ENCODE results near the gene SKAP1.
"Not testable (repeated sequence)": the region's sequence is repeated elsewhere in the genome, so short reads cannot be mapped to it uniquely, and the experiment has no call there.

Gene SKAP1

DNA sequence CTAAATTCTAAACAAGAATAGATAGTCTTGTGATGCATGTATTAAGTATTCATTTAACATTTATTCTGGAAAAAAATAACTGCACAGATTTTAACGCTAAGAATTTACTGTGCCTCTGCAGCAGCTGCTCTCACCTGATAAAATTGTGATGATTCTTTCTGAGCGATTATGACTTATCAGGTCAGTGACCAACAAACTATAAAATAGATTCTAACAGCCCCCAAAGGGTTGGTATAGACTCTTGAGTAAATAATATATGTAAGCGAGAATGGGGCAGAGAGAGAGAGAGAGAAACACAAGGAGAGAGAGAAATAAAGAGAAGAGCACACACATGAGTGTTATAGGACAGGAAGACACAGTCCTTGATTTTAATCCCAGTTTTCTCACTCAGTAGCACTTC is 178.1 kb downstream of the SKAP1 start:
- no peak overlapping the region for H3K27ac ChIP-seq
- TF ChIP-seq, protein P1, sequence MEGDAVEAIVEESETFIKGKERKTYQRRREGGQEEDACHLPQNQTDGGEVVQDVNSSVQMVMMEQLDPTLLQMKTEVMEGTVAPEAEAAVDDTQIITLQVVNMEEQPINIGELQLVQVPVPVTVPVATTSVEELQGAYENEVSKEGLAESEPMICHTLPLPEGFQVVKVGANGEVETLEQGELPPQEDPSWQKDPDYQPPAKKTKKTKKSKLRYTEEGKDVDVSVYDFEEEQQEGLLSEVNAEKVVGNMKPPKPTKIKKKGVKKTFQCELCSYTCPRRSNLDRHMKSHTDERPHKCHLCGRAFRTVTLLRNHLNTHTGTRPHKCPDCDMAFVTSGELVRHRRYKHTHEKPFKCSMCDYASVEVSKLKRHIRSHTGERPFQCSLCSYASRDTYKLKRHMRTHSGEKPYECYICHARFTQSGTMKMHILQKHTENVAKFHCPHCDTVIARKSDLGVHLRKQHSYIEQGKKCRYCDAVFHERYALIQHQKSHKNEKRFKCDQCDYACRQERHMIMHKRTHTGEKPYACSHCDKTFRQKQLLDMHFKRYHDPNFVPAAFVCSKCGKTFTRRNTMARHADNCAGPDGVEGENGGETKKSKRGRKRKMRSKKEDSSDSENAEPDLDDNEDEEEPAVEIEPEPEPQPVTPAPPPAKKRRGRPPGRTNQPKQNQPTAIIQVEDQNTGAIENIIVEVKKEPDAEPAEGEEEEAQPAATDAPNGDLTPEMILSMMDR (IDR thresholded peaks at IDR 0.05): no peak
- TF ChIP-seq ZFX (IDR thresholded peaks at IDR 0.05; ENCODE audit: borderline replicate concordance): no peak

DNA sequence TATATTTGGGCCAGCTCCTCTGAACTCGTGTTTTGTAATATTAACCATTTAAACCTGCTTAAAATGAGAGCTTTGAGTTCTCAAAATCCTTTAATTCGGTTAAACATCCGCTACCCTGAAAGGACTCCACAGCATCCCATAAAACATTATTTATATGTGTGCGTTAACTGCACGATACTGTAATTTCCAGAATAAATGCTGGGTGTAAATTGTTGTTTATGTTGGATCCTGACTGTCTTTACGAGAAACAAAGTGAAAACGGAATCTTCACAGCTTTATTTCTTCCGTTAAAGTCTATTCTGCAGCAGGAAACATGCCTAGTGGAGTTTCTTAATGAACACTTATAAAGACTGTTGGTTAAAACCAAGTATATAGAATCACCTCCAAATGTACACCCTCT is 179.1 kb downstream of the SKAP1 start:
- H3K27ac ChIP-seq: no peak overlapping the region

DNA sequence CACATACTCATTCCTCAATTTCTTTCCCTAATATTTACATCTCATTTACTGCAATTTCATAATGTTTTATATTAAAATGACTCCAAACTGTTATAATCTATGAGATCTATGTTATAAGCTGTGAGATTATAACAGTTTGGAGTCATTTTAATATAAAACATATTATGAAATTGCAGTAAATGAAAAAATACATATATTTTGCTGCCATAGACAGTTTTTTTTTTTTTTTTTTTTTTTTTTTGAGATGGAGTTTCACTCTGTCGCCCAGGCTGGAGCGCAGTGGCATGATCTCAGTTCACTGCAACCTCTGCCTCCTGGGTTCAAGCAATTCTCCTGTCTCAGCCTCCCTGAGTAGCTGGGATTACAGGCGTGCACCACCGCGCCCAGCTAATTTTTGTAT is 180.0 kb downstream of the SKAP1 start:
- H3K27ac ChIP-seq: not testable (repeated sequence)

More for the DNA sequence above, 179.1 kb downstream of the SKAP1 start:
- TF ChIP-seq ZFX (IDR thresholded peaks at IDR 0.05; ENCODE audit: borderline replicate concordance): no peak
- TF ChIP-seq, protein P1 (IDR thresholded peaks at IDR 0.05): no peak

DNA sequence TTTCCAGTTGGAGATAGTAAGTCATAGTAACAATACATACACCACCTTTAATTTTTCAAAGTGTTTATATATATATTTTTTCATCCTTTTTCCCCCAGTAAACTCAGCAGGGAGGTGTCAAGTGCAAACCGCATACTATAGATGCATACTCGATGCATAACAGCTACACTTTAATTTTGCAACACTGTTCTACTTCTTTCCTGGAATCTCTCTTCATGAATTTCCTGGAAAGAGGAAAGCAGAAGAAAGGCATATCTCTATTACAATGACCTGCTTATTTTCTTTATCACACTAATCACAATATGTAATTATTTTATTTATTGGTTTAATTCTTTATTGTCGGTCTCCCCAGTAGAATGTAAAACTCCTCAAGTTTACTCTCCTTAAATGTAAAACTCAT is 182.4 kb downstream of the SKAP1 start:
- no peak overlapping the region for H3K27ac ChIP-seq
- TF ChIP-seq, protein P1 (IDR thresholded peaks at IDR 0.05): no peak
- TF ChIP-seq ZFX (IDR thresholded peaks at IDR 0.05; ENCODE audit: borderline replicate concordance): no peak

DNA sequence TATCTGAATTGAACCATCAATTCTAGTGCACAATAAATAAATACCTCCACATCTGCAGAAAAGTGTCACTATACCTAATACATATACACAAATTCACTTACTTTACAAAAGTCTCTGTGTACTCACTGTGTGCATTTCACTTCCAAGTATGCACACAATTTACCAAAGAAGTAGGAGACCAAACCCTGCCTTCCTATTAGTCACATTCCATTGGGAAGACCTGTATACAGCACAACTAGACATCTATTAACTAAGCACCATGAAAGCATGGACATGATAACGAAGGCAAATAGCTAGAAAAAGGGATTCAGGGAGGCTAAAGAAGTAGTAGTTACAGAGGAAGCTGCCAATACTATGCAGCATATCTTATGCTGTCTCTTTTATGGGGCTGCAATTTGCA is 183.0 kb downstream of the SKAP1 start:
- no peak overlapping the region for H3K27ac ChIP-seq
- TF ChIP-seq, protein P1 (IDR thresholded peaks at IDR 0.05): no peak
- no peak for TF ChIP-seq ZFX (IDR thresholded peaks at IDR 0.05; ENCODE audit: borderline replicate concordance)

DNA sequence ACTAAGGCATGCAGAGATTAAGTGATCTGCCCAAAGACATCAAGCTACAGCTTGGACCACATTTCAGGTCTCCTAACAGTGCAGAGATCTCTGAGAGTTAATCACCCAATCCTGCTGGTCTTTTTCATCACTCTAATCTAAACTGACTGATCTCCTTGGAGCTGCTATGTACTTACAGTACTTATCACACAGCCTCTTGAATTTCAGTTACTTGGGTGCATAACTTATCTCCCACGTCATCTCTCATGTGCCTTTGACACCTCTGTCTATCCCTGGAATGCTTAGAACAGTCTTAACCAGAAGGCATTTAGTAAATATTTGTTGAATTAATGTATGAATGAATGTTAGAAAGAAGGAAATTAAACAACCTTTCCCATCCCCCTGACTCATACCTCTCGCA is 183.4 kb downstream of the SKAP1 start:
- no peak overlapping the region for H3K27ac ChIP-seq

DNA sequence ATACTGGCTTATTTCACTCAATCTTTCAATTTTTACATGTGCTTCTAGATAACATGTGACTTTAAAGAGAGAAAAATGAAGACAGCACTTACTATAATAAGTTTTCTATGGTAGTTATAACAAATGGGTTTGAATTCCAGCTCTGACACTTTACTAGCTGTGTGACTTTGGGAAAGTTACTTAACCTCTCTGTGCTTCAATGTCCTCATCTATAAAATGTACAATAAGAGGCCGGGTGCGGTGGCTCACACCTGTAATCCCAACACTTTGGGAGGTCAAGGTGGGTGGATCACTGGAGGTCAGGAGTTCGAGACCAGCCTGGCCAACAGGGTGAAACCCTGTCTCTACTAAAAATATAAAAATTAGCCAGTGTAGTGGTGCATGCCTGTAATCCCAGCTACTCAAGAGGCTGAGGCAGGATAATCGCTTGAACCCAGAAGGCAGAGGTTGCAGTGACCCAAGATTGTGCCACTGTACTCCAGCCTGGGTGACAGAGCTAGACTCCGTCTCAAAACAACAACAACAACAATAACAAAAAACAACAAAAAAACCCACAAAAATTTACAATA is 184.5 kb downstream of the SKAP1 start:
- not testable (repeated sequence) for H3K27ac ChIP-seq

More for the DNA sequence above, 183.4 kb downstream of the SKAP1 start:
- no peak for TF ChIP-seq ZFX (IDR thresholded peaks at IDR 0.05; ENCODE audit: borderline replicate concordance)
- TF ChIP-seq, protein P1 (IDR thresholded peaks at IDR 0.05): no peak

DNA sequence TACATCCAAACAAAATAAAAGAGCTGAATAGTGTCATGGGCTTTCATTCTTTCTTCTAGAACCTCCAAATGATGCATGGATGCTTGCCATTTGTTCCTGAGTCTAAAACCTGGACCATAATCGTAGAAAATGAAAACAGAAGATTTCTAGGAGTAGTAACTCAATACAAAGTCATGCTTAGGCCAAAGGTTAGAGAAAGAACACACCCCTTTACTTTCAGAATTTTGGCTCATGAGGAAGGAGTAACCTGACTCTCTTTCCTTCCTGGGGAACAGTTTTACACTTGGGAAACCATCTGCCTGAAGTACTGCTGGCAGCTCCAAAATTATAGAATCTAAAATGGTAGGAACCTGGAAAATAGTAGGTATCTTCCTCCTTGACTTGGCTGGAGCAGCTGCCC is 185.2 kb downstream of the SKAP1 start:
- no peak overlapping the region for H3K27ac ChIP-seq
- no peak for TF ChIP-seq ZFX (IDR thresholded peaks at IDR 0.05; ENCODE audit: borderline replicate concordance)
- TF ChIP-seq, protein P1 (IDR thresholded peaks at IDR 0.05): no peak
